Activated B cell treated with CpG ODN at 0.5 μM for 24 hours (primary cell): ENCODE results near the gene FOXD3. TPM values are rescaled to one million over a fixed set of nuclear protein-coding genes. Genes with fewer than 3 reads are reported as not detected.
A peak's percentile ranks its signal among the peaks of the same experiment; 100 is the strongest.

Experiments used
- ATAC-seq: fragments of 200-7000 bp; cut with Tn5 transposase; one replicate; pipeline ENCODE4 v1.10.0; 2021; ENCODE audit warnings: low read depth, mild to moderate bottlenecking, moderate library complexity
- CTCF ChIA-PET: fragments of 350-600 bp; sonication (Branson Sonifier 250); formaldehyde crosslinking; loops from one replicate; lab custom pipeline; 2021; ENCODE audit warnings: antibody characterized with exemption; lab: Charles Lee
- POLR2A ChIA-PET: fragments of 350-600 bp; sonication (Branson Sonifier 250); formaldehyde crosslinking; loops from one replicate; lab custom pipeline; 2021; ENCODE audit warnings: antibody characterized with exemption; lab: Charles Lee
- DNase-seq: peaks from one replicate; pipeline ENCODE4 v3.0.0; 2022
- H3K27ac Mint-ChIP-seq: one replicate; pipeline ENCODE4 v1.8.0; 2020; ENCODE audit warnings: mixed read lengths
- H3K27me3 Mint-ChIP-seq: one replicate; pipeline ENCODE4 v1.8.0; 2021; ENCODE audit warnings: mixed read lengths
- H3K36me3 Mint-ChIP-seq: one replicate; pipeline ENCODE4 v1.8.0; 2021; ENCODE audit warnings: low read depth, mixed read lengths
- H3K4me1 Mint-ChIP-seq: one replicate; pipeline ENCODE4 v1.8.0; 2021; ENCODE audit warnings: mixed read lengths
- H3K4me3 Mint-ChIP-seq: one replicate; pipeline ENCODE4 v1.8.0; 2020; ENCODE audit warnings: mild to moderate bottlenecking, mixed read lengths
- H3K9me3 Mint-ChIP-seq: one replicate; pipeline ENCODE4 v1.8.0; 2020; ENCODE audit warnings: mixed read lengths
- CTCF ChIP-seq: fragments of 200-600 bp; IDR thresholded peaks from one replicate; pipeline ENCODE4 v1.8.0; 2022; ENCODE audit warnings: antibody characterized with exemption, mild to moderate bottlenecking
- intact Hi-C: fragments of 100-400 bp; cut with micrococcal nuclease; formaldehyde crosslinking; loops from one replicate; pipeline ENCODE4 v1.15.1; 2024
- total RNA-seq: library from RNA; stranded (reverse); gene quantifications from 2 replicates; pipeline ENCODE4 v1.2.3, GENCODE V29; 2022

FOXD3 gene
- total RNA-seq, 1 donor from 2014 or later = not detected

DNA sequence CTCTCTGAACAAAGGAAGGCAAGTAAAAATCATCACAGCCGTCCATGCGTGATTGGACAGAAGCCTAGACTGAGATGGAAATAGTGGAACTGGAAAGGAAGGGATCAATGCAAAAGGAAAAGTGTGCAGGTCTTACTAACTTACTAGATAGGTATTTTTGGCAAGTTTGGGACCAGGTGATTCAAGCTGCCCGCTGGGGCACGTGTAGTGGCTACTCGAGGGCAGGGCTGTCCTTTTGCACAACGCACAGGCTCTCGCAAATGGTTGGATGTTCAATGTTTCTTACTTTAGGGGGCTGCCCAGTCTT lies 44.5 kb downstream of the FOXD3 start:
- peaks cover 9% of the 10 kb centered on the region for H3K27me3 Mint-ChIP-seq
- intact Hi-C loops = loop anchor here (1.0 to 10.0 kb wide), 5 partner anchors 44 to 930 kb away; partner anchors contain the start of genes EFCAB7, FOXD3, ITGB3BP and PGM1
- peak overlapping the region; percentile 75 for H3K27ac Mint-ChIP-seq
- H3K4me3 Mint-ChIP-seq = peak overlapping the region; percentile 98
- peaks cover 21% of the 10 kb centered on the region for H3K4me1 Mint-ChIP-seq
- H3K36me3 Mint-ChIP-seq = peaks cover 15% of the 10 kb centered on the region
- H3K9me3 Mint-ChIP-seq = no peaks in the 10 kb centered on the region
- ChIA-PET CTCF (no interaction called here), POLR2A (no interaction called here)
- TF ChIP-seq CTCF = no peak
- ATAC-seq = no peak
- DNase-seq = no peak

DNA sequence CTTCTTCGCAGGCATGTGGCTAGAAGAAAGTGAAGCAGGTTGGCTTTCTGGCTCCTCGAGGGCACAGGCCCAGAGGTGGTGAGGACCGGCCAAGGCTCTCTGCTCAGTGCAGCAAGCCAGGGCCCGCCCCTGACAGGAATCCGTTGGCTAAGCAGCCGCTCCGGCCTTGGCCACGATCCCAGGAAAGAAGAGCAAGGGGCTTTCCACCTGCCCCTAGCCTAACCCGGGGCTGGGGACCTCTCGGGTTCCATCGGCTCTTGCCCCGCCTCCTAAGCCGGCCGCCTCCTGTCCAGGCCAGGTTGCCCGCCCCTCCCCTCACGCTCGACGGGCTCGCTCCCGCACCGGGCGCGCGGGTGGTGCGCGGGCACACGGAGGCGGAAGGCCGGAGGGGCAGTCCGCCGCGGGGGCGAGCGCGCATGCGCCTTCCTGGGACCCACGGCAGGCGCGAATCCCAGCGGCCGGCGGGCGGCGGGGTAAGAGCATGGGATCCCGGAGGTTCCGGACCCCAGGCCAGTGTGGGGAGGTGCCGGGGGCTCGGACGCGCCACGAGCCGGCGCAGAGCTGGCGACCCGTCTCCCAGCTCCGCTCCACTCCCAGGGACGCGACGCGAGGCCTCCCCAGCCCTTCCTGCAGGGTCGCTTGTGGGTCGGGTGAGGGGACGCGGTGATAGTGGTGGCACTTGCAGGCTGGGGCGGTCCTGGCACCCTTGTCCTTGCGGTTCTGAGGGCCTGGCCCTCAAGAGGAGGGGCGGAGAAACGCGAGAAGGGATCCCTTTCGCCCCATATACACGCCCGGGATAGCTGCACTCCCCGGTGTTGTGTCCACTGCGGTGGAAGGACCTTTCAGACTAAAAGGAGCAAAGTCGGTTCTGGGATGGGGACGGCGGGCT lies 45.1 kb downstream of the FOXD3 start, which contains the start of gene ALG6:
Gene ALG6 (plus strand): TSS at position 413 of the 889 bp plus-strand sequence. CDS start 3,351 bp downstream, outside the sequence.
- peak; percentile 92 for ATAC-seq
- Mint-ChIP-seq H3K4me1 (peaks cover 21% of the 10 kb centered on the region), H3K4me3 (peak within 1 kb of the TSS; percentile 98), H3K27me3 (peaks cover 9% of the 10 kb centered on the region), H3K27ac (peak within 1 kb of the TSS; percentile 86), H3K36me3 (peaks cover 18% of the 10 kb centered on the region), H3K9me3 (no peaks in the 10 kb centered on the region)
- CTCF ChIA-PET = no interaction called here
- no peak for TF ChIP-seq CTCF
- POLR2A ChIA-PET = interaction anchor here (0.6 kb wide), 2 partner anchors 1599 to 1701 kb away, joined by 3 to 4 read pairs; partner anchors contain the start of gene JAK1
- peak; percentile 100 for DNase-seq
- intact Hi-C loops = loop anchor here (1.0 to 10.0 kb wide), 5 partner anchors 45 to 931 kb away; partner anchors contain the start of genes EFCAB7, FOXD3, ITGB3BP and PGM1

DNA sequence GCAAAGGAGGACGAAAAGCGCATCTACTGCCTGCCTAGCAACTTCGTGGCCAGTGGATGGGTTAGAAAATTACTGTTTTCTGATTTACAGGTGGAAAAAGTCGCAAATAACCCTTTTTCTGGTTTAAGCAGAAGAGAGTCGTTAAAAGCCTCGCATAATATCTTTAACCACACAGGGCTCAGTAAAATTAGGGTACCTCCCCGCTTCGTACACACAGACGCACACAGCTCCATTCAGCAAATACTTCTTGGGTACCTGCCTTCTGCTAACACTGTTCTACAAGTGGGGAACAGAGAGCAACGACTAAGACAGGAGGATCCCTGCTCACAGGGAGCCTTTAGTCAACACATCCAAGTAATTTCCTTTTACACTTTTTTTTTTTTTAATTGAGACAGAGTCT lies 45.8 kb downstream of the FOXD3 start:
- no peak for TF ChIP-seq CTCF
- no peak for ATAC-seq
- ChIA-PET CTCF (no interaction called here), POLR2A (interaction anchor here (0.6 kb wide), 1 partner anchor 1701 kb away, joined by 4 read pairs; no protein-coding TSS in a partner anchor)
- Mint-ChIP-seq H3K4me3 (peak overlapping the region; percentile 98), H3K27ac (peak overlapping the region; percentile 86), H3K27me3 (peaks cover 6% of the 10 kb centered on the region), H3K9me3 (no peaks in the 10 kb centered on the region), H3K4me1 (peaks cover 21% of the 10 kb centered on the region), H3K36me3 (peaks cover 24% of the 10 kb centered on the region)
- intact Hi-C loops = loop anchor here (10.0 kb wide), 1 partner anchor 563 kb away; no protein-coding TSS in a partner anchor
- no peak for DNase-seq

Other genes with a start within 250 kb of the FOXD3 start
- gene ALG6, start 45.1 kb downstream of the FOXD3 start, total RNA-seq = 20.0 and 21.5 TPM in 2 replicates
- 24.9 and 27.0 TPM in 2 replicates for gene ITGB3BP, start 200.7 kb downstream of the FOXD3 start, total RNA-seq
- 7.5 and 8.6 TPM in 2 replicates for gene EFCAB7, start 201.0 kb downstream of the FOXD3 start, total RNA-seq